ENCODE measurements around the gene COL4A2. TPM values are rescaled to one million over a fixed set of nuclear protein-coding genes. Genes with fewer than 3 reads are reported as not detected.

The COL4A2 gene
- total RNA-seq, 1 donor from 2014 or later: 1,556 TPM

DNA sequence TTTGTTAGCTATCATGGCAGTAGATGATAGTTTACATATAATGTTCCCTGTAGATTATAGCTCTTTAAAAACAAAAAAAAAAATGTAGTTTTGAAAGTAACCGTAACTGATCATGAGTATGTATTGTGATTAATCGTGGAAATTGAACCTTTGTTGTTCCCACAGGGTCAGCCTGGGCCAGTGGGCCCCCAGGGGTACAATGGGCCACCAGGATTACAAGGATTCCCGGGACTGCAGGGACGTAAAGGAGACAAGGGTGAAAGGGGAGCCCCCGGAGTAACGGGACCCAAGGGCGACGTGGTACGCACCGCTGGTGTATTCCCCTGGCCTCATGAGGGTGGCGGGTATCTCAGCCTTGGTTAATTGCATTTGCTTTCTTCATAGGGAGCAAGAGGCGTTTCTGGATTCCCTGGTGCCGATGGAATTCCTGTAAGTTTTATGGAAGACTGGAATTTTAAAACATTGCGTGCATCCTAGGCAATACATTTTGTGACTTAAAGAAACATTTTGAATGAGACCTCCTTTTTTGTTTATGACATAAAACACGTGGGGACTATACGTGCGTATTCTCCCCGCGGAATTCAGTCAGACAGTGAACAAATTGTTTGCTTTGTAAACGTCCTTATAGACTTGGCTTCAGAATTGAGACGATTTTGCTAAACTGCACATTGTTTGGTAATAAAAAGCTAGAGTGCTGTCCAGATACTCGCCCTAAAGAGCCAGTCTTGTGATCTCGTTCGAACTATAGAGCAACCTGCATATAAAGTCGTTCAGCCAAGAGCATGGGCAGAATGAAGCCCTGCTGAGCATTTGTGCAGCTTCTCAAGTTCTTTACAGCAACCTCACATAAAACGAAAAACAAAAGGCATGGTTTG is 117.7 kb downstream of the COL4A2 start:
- peaks cover 59% of the 10 kb centered on the region for H3K4me1 Mint-ChIP-seq (ENCODE audit: unreplicated experiment)
- no peak for DNase-seq (ENCODE audit: low spot score)
- peak overlapping the region; percentile 21 for H3K4me3 Mint-ChIP-seq (ENCODE audit: unreplicated experiment)
- TF ChIP-seq, protein P1, sequence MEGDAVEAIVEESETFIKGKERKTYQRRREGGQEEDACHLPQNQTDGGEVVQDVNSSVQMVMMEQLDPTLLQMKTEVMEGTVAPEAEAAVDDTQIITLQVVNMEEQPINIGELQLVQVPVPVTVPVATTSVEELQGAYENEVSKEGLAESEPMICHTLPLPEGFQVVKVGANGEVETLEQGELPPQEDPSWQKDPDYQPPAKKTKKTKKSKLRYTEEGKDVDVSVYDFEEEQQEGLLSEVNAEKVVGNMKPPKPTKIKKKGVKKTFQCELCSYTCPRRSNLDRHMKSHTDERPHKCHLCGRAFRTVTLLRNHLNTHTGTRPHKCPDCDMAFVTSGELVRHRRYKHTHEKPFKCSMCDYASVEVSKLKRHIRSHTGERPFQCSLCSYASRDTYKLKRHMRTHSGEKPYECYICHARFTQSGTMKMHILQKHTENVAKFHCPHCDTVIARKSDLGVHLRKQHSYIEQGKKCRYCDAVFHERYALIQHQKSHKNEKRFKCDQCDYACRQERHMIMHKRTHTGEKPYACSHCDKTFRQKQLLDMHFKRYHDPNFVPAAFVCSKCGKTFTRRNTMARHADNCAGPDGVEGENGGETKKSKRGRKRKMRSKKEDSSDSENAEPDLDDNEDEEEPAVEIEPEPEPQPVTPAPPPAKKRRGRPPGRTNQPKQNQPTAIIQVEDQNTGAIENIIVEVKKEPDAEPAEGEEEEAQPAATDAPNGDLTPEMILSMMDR (IDR thresholded peaks at IDR 0.05; ENCODE audit: unreplicated experiment): no peak
- H3K36me3 Mint-ChIP-seq (ENCODE audit: low read depth, unreplicated experiment): peaks cover 55% of the 10 kb centered on the region
- peaks cover 20% of the 10 kb centered on the region for H3K27me3 Mint-ChIP-seq (ENCODE audit: unreplicated experiment)
- H3K27ac Mint-ChIP-seq (ENCODE audit: unreplicated experiment): no peak overlapping the region
- no peaks in the 10 kb centered on the region for H3K9me3 Mint-ChIP-seq (ENCODE audit: unreplicated experiment)

DNA sequence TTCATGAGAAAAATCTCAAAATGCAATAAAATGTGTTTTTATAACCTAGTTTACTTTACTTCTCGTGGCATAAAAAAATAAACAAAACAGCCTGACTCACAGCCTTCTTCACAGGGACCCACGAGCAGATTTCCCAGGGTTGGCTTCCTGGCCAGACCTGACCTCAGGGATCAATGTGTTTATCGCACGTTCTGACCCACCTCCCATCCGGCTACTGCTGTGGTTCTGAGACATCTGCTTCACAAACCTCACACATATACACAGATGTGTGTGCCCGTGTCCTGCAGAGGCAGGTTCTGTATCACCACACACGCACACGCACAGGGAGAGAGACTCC is 118.3 kb downstream of the COL4A2 start:
- DNase-seq (ENCODE audit: low spot score): no peak
- Mint-ChIP-seq H3K4me3 (ENCODE audit: unreplicated experiment) (peak overlapping the region; percentile 48), H3K36me3 (ENCODE audit: low read depth, unreplicated experiment) (peaks cover 52% of the 10 kb centered on the region)

DNA sequence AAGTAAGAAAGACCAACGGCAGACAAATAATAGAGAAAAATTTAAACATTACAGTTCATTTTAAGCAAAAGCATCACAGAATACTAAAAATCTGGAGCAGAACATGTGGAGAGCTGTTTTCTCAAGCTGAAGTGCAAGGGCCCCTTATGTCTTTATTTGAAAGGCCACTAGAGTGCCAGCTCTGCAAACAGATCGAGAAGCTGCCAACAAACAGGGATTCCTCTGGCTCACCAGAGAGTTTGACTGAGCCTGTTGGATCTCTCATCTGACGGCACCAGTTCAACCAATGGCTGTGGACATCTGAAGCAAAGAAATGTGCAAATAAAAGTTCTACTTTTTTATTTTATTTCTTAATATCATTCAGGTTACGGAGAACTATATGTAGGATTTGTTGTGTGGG is 119.7 kb downstream of the COL4A2 start:
- H3K9me3 Mint-ChIP-seq (ENCODE audit: unreplicated experiment): no peaks in the 10 kb centered on the region
- TF ChIP-seq, protein P1 (IDR thresholded peaks at IDR 0.05; ENCODE audit: unreplicated experiment): no peak

More for the DNA sequence above, 118.3 kb downstream of the COL4A2 start:
- Mint-ChIP-seq H3K9me3 (ENCODE audit: unreplicated experiment) (no peaks in the 10 kb centered on the region), H3K27me3 (ENCODE audit: unreplicated experiment) (peaks cover 20% of the 10 kb centered on the region), H3K4me1 (ENCODE audit: unreplicated experiment) (peaks cover 53% of the 10 kb centered on the region), H3K27ac (ENCODE audit: unreplicated experiment) (peak overlapping the region; percentile 44)
- TF ChIP-seq, protein P1 (IDR thresholded peaks at IDR 0.05; ENCODE audit: unreplicated experiment): no peak

DNA sequence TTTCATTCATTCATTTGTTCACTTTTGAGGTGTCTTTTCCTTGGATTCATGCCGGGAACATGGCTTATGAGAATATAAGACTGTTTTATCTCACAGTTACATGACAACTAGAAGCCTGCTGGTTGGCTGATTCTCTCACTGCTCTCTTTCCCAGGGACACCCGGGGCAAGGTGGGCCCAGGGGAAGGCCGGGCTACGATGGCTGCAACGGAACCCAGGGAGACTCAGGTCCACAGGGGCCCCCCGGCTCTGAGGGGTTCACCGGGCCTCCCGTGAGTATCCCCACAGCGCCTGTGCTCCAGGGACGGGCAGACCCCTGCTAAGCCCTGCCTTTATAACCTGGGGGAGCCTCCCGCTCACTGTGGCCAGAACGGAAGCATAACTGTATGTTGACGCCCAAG is 121.2 kb downstream of the COL4A2 start:
- TF ChIP-seq, protein P1 (IDR thresholded peaks at IDR 0.05; ENCODE audit: unreplicated experiment): no peak
- DNase-seq (ENCODE audit: low spot score): no peak
- Mint-ChIP-seq H3K4me1 (ENCODE audit: unreplicated experiment) (peaks cover 27% of the 10 kb centered on the region), H3K27ac (ENCODE audit: unreplicated experiment) (peak overlapping the region; percentile 32), H3K9me3 (ENCODE audit: unreplicated experiment) (no peaks in the 10 kb centered on the region), H3K4me3 (ENCODE audit: unreplicated experiment) (no peak overlapping the region), H3K36me3 (ENCODE audit: low read depth, unreplicated experiment) (peaks cover 60% of the 10 kb centered on the region), H3K27me3 (ENCODE audit: unreplicated experiment) (peaks cover 9% of the 10 kb centered on the region)

More for the DNA sequence above, 119.7 kb downstream of the COL4A2 start:
- H3K4me3 Mint-ChIP-seq (ENCODE audit: unreplicated experiment): peak overlapping the region; percentile 14
- peaks cover 14% of the 10 kb centered on the region for H3K27me3 Mint-ChIP-seq (ENCODE audit: unreplicated experiment)
- no peak overlapping the region for H3K27ac Mint-ChIP-seq (ENCODE audit: unreplicated experiment)
- peaks cover 40% of the 10 kb centered on the region for H3K4me1 Mint-ChIP-seq (ENCODE audit: unreplicated experiment)
- H3K36me3 Mint-ChIP-seq (ENCODE audit: low read depth, unreplicated experiment): peaks cover 54% of the 10 kb centered on the region
- DNase-seq (ENCODE audit: low spot score): no peak
